Right lobe of liver (tissue), 4 donors: Measurements from ENCODE around the gene POLN.

Experiments
- CTCF ChIP-seq, 4 donors: fragments of 200-600 bp in 3 of 4; fragments of 450-650 bp in 1 of 4; IDR thresholded peaks; one replicate each; pipeline versions ENCODE4 v1.5.1 to v1.8.0; 2016 to 2022; ENCODE audit warnings: antibody characterized with exemption in 4 of 4, mild to moderate bottlenecking in 2 of 4
- POLR2A ChIP-seq: fragments of 450-650 bp; IDR thresholded peaks from one replicate; pipeline ENCODE4 v1.6.1; 2017; ENCODE audit warnings: antibody characterized with exemption, mild to moderate bottlenecking
- donor health status: DM: no; HTN: no; CAD: no.
- donor health status: DM: no; HTN: no; CAD: no.
- donor health status: DM: no; HTN: yes; CAD: no.

DNA sequence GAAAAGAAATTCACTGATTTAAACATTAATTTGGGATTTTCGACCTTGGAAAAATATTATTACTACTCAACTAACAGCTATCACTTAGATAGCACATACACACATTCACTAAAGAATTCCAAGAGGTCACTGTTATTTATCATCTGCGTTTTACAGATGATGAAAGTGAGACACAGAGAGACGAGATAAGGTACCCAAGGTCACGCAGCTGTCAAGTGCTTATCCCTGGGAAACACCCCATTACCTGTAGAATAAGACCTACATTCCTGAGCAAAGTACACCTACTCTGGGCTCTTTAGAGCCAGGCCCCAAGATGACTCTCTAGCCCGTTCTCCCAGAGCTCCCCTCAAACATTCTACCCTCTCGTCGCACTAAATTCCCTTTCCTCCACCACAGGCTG lies 48.6 kb downstream of the POLN start:
- TF ChIP-seq CTCF (IDR thresholded peaks at IDR 0.05): no peak
- no peak for TF ChIP-seq POLR2A
